Fibroblast of villous mesenchyme (primary cell): ENCODE measurements around the gene KLK4. TPM values are rescaled to one million over a fixed set of nuclear protein-coding genes. Genes with fewer than 3 reads are reported as not detected.

Experiments used
- DNase-seq: peaks from one replicate; pipeline ENCODE4 v3.0.0-alpha.2; 2010; ENCODE audit warnings: low read depth
- H3K4me3 ChIP-seq: 2 replicates; pipeline ENCODE4 v1.5.1; 2011; ENCODE audit warnings: low read depth, mild to moderate bottlenecking, low read length
- total RNA-seq: library from RNA; depleted of rRNA; stranded (reverse); fragments of >200 nt; gene quantifications from 2 replicates; pipeline ENCODE4 v1.2.3, GENCODE V29; 2012
- TF ChIP-seq, protein P1 (sequence below): IDR thresholded peaks from 2 replicates; pipeline ENCODE4 v1.5.1; 2012; ENCODE audit warnings: low read depth, mild to moderate bottlenecking, low read length; ENCODE audit not compliant: insufficient read depth

Gene KLK4
- total RNA-seq, 1 donor: not detected

DNA sequence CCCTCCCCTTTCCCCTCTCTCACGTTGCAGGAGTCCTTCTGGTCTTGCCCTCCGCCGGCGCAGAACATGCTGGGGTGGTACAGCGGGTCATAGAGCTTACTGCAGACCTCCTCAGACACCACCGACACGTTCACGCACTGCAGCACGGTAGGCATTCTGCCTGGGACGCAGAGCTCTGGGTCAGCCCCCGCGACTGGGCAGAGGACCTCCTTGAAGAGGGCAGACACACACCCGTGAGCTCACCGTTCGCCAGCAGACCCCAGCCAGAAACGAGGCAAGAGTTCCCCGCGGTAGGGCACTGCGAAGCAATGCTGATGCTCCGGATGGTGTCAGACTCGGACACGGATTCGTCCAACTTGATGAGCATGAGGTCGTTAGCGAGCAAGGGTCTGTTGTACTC is 2.9 kb downstream of the KLK4 start:
- no peak for DNase-seq
- no peak overlapping the region for H3K4me3 ChIP-seq
- TF ChIP-seq, protein P1, sequence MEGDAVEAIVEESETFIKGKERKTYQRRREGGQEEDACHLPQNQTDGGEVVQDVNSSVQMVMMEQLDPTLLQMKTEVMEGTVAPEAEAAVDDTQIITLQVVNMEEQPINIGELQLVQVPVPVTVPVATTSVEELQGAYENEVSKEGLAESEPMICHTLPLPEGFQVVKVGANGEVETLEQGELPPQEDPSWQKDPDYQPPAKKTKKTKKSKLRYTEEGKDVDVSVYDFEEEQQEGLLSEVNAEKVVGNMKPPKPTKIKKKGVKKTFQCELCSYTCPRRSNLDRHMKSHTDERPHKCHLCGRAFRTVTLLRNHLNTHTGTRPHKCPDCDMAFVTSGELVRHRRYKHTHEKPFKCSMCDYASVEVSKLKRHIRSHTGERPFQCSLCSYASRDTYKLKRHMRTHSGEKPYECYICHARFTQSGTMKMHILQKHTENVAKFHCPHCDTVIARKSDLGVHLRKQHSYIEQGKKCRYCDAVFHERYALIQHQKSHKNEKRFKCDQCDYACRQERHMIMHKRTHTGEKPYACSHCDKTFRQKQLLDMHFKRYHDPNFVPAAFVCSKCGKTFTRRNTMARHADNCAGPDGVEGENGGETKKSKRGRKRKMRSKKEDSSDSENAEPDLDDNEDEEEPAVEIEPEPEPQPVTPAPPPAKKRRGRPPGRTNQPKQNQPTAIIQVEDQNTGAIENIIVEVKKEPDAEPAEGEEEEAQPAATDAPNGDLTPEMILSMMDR: no peak

- TF ChIP-seq, protein P1: peak; percentile 37
Measured at GRCh38 chr19:50906217-50906616, 5.0 kb downstream of the KLK4 start.

DNA sequence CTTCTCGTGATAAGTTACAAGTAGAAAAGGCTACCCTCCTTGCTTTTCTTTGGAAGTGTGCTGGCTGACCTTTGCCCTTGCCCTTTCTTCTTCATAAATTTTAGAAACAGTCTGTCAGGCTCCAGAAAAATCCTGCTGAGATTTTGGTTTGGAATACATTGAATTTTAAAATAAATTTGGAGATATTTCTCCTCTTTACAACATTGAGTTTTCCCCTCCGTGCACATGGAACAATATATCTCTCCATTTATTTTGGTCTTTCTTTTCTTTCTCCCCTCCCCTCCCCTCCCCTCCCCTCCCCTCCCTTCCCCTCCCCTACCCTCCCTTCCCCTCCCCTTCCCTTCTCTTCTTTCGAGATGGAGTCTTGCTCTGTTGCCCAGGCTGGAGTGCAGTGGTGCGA is 8.6 kb downstream of the KLK4 start:
- no peak overlapping the region for H3K4me3 ChIP-seq
- no peak for DNase-seq

More at GRCh38 chr19:50906217-50906616, 5.0 kb downstream of the KLK4 start:
- H3K4me3 ChIP-seq: no peak overlapping the region
- DNase-seq: no peak

DNA sequence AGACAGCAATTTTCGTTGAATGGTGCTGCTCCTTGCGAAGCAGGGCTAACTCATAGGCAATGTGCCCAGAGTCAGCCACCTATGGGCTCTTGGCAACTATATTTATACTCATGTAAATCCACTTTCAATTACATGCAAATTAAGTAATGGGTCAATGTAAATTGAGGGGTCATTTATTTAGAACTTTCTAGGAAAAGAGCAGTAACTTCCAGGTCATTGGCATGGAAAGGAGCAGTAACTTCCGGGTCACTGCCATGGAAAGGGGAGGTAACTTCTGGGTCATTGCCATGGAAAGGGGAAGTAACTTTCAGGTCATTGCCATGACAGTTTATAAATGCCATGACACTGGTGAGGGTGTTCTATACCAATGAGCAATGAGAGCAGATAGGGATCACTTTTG is 11.6 kb downstream of the KLK4 start:
- H3K4me3 ChIP-seq: no peak overlapping the region
- TF ChIP-seq, protein P1: no peak
- DNase-seq: no peak

More for the DNA sequence above, 8.6 kb downstream of the KLK4 start:
- TF ChIP-seq, protein P1: no peak

DNA sequence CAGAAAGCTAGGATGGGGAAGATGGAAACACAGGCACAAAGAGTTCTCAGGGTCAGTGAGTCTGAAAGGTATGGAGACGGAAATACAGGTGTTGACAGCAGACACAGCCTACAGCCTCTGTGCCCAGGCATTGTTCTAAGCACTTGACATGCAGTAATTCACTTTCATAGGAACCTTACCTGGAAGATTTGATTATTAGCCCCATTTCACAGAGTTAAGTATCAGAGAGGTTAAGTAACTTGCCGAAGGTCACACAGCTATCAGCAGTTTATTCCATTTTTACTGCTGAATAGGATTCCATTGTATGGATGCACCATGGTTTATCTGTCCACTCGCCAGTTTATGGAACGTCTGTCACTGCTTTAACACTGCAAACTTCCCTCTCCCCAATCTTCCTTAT is 13.2 kb downstream of the KLK4 start:
- DNase-seq: no peak
- TF ChIP-seq, protein P1: no peak
- H3K4me3 ChIP-seq: no peak overlapping the region

DNA sequence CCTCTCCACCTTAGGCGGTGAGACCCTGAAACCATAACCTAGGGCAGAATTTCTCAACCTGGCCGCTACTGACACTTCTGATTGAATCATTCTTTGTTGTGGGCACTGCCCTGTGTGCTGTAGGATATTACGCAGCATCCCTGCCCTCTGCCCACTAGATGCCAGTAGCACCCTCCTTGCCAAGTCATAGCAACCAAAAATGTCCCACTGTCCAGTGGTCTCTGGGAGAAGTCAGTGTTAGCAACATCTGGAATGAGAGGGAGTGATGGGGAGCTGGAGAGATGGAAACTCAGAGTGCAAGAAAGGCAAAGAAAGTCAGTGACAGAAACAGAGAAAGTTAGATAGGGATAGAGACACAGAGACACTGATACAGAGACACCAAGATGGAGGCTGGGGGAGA is 13.6 kb downstream of the KLK4 start:
- no peak for DNase-seq
- TF ChIP-seq, protein P1: no peak
- no peak overlapping the region for H3K4me3 ChIP-seq

- no peak overlapping the region for H3K4me3 ChIP-seq
- TF ChIP-seq, protein P1: no peak
- DNase-seq: no peak
Measured at GRCh38 chr19:50897191-50897607, 14.0 kb downstream of the KLK4 start.
